Hematopoietic multipotent progenitor cell (in vitro differentiated cells): ENCODE results near the gene LRGUK. TPM values are rescaled to one million over a fixed set of nuclear protein-coding genes. Genes with fewer than 3 reads are reported as not detected.
"Not testable (repeated sequence)": the region's sequence is repeated elsewhere in the genome, so short reads cannot be mapped to it uniquely, and the experiment has no call there.

ENCODE experiments used
- DNase-seq, 3 donors: peaks; one replicate each; pipeline ENCODE4 v3.0.0-alpha.2; 2011 to 2015; ENCODE audit warnings: low read depth in 2 of 3, low spot score in 2 of 3
- total RNA-seq: library from RNA; depleted of rRNA; stranded (reverse); fragments of >200 nt; gene quantifications from one replicate; pipeline ENCODE4 v1.2.3, GENCODE V29; 2012

LRGUK gene
- total RNA-seq, 1 donor: 0.54 TPM

GRCh38 chr7:134295982-134296381, 168.8 kb downstream of the LRGUK start:
- DNase-seq: not testable (repeated sequence)

- no peak for DNase-seq
These were observed 170.3 kb downstream of the LRGUK start for GRCh38 chr7:134297489-134297888.

GRCh38 chr7:134298902-134299683, 172.0 kb downstream of the LRGUK start:
- no peak for DNase-seq

- no peak for DNase-seq
These were observed 173.8 kb downstream of the LRGUK start for GRCh38 chr7:134300988-134301387.

GRCh38 chr7:134301592-134301991, 174.5 kb downstream of the LRGUK start:
- no peak for DNase-seq

GRCh38 chr7:134302120-134302519, 175.0 kb downstream of the LRGUK start:
- DNase-seq: no peak

- no peak for DNase-seq
These were observed 180.2 kb downstream of the LRGUK start for GRCh38 chr7:134307320-134307719.

GRCh38 chr7:134308548-134308947, 181.4 kb downstream of the LRGUK start:
- DNase-seq: no peak

- DNase-seq: no peak
These were observed 184.7 kb downstream of the LRGUK start for GRCh38 chr7:134311807-134312206.

- no peak for DNase-seq
These were observed 185.6 kb downstream of the LRGUK start for GRCh38 chr7:134312717-134313116.

GRCh38 chr7:134313543-134313942, 186.4 kb downstream of the LRGUK start:
- no peak for DNase-seq

Other genes with a start within 250 kb of the LRGUK start
- 12.7 TPM for gene SLC35B4, start 189.6 kb downstream of the LRGUK start, total RNA-seq